Epidermal melanocyte (primary cell): ENCODE measurements around the gene SLC22A7.
"Not testable (repeated sequence)": the region's sequence is repeated elsewhere in the genome, so short reads cannot be mapped to it uniquely, and the experiment has no call there.

Experiments used
- DNase-seq: peaks from one replicate; pipeline ENCODE4 v3.0.0; 2011; ENCODE audit warnings: low spot score; ENCODE audit not compliant: insufficient read length

Gene SLC22A7

DNA sequence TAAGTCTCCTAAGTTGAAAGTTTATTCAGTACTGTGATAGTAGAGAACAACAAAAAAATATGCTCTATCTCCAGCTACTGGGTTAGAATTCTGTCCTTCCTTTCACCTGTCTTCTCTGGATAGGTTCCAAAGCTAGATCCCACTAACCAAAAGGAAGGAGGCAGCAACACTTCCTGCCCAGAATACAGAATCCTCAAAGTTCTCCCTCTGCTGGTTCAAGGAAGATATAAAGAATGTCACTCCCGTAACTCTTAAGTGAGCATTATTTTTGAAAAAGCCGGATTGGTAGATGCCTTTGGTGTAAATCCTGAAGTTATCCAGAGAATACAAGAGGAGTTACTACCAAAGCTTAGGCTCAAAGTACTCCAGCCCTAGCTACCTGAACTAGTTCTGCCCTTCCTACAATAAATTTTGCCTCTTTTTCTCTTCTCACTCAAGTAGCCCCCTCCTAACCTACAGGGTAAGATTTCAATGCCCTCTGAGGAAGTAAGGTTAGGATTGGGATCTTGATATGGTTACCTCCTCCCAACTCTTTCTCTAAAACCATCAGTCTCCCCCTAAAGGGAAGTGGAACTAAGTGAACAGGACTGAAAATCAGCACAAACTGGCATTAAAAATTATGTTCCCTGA is 36.5 kb downstream of the SLC22A7 start:
- DNase-seq = no peak

DNA sequence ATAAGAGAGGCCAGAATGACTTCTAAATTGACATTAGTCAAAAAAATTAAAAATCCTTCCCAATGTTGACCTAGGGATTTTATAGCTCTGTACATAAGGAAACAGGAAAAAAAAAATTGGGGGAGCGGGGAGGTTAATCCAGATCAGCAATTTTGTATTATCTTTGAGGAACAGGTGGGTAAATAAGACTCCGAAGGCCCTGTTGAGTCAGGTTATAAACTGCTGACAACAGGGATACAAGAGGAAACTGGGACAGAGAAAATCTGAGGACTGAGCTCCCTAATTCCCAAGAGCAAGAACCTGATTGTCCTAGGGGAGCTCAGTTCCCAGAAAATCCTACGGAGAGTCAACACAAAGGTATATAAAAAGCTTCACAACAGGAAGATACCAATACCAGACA is 37.4 kb downstream of the SLC22A7 start:
- no peak for DNase-seq

DNA sequence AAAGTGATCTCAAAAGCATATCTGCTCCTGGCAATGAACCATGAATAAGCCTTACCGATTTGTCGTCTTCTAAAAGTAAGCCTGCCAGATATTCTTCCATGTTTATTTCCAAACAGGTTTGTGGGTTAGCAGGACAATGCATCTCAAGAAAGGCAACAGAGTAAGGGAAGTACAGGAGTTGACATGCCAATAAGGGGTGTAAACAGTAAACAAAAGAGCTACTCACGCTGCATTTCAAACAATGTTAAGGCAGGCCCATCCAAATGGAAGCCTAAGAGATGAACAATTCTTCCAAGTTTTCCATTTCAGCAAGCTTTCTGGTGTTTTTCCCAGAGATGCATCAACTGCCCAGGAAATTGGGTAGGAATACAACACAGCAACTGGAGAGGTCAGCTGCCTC is 38.3 kb downstream of the SLC22A7 start:
- no peak for DNase-seq

DNA sequence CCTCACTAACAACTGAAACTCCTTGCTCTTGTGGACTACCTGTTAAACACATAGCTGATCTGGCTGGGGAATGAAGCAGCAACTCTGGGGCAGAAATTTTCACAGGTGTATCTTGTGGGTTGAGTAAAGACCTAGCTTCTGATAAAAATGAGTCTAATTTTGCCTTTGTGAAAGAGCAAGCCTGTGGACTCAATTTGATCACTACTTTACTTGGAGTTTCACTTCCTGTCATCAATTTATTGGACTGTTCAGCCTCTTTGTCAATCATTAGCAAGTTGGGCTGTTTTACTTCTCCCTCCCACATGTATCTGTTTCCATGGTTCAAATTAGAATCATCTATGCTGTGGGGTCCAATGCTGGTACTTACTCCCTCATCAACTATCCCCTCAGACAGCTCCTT is 40.2 kb downstream of the SLC22A7 start:
- DNase-seq = no peak

DNA sequence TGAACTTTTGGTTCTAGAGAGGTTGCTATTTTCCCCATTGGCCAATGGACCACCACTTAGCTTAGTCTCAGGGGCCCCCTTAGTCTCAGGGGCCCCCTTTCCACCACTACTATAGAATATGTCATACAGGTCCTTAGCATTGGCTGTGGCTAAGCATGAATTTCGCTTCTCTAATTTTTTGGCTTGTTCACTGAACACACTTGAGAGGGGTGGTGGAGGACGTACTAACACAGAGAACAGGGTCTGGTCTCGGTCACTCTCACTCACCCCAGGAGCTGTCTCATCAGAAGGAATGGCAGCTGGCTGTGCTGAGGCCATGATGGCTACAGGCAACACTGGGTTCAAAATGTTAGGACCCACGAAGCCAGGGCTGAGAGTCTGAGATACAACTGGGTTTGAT is 41.1 kb downstream of the SLC22A7 start:
- no peak for DNase-seq

DNA sequence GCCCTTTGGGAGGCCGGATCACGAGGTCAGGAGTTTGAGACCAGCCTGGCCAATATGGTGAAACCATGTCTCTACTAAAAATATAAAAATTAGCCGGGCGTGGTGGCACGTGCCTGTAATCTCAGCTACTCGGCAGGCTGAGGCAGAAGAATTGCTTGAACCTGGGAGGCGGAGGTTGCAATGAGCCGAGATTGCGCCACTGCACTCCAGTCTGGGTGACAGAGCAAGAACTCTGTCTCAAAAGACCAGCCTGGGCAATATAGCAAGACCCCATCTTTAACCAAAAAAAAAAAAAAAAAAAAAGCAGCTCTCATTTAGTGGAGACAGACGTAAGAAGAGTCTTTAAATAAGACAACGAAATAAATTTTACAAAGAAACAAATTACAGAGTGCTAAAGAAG is 48.2 kb downstream of the SLC22A7 start:
- DNase-seq = not testable (repeated sequence)

DNA sequence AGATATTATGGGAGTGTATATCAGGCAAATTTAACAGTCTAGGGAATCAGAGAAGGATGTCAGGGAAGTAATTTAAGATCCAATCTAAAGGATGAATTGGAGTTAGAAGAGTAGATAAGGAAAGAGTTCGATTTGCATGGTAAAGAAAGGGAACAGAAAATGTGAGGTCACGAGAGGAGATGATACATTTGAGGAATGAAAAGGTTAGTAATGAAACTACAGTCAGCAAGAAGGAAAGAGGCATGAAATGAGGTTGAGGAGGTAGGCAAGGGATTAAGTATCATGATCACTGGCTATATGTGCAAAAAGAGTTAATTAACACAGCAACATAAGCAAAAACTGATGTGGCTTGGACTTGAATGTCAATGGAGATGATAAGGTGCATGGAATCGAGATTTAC is 49.0 kb downstream of the SLC22A7 start:
- no peak for DNase-seq

DNA sequence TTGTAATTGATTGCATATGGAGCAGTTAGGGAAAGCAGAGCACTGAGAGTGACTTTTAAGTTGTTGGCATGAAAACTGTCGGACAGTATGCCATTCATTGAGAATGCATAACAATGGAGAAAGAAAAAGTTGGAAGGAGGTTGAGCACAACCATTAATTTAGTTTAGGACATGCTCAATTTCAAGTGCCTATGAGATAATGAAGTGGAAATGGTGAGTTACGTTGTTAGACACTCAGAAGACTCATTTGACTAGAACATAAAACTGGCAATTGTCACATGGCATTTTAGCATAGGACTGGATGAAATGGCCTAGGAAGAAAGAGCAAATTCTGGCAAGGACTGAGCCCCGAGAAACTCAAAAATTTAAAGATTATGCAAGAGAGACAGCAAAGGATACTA is 49.4 kb downstream of the SLC22A7 start:
- no peak for DNase-seq

DNA sequence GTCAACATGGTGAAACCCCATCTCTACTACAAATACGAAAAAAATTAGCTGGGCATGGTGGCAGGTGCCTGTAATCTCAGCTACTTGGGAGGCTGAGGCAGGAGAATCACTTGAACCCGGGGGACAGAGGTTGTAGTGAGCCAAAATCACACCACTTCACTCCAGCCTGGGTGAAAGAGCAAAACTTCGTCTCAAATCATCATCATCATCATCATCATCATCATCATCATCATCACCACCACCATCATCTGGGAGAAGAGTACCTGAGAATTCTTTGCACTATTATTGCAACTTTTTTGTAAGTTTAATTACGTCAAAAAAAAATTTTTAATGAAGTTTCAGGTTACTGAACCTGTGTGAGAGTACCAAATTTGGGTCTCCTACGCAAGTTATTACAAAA is 53.9 kb downstream of the SLC22A7 start:
- DNase-seq = not testable (repeated sequence)
